ENCODE results near the gene TNFRSF8. TPM values are rescaled to one million over a fixed set of nuclear protein-coding genes. Genes with fewer than 3 reads are reported as not detected.

TNFRSF8 gene
- total and polyA plus RNA-seq, 10 donors, result 1.3 to 7.6 (median 2.0) TPM

- TF ChIP-seq POLR2AphosphoS5 (IDR thresholded peaks at IDR 0.05) (no peak), CTCF (IDR thresholded peaks at IDR 0.05 in 8 of 11, conservative IDR thresholded peaks at IDR 0.05 in 3 of 11) (no peak), POLR2A (IDR thresholded peaks at IDR 0.05) (no peak)
- H3K4me3 ChIP-seq, result no peak overlapping the region
- no peaks in the 10 kb centered on the region for H3K36me3 ChIP-seq
- DNase-seq, result peak; percentile 9
- H3K4me1 ChIP-seq, result peaks cover 5 to 64% (median 25%) of the 10 kb centered on the region in 6 donors
- intact Hi-C loops (cut with DNase I; ENCODE audit: low total_unique reads), result no loop called here
- H3K27ac ChIP-seq, result no peak overlapping the region
- H3K9me3 ChIP-seq, result no peaks in the 10 kb centered on the region
- WGBS, 5 donors, result 77 to 83% (median 79%) methylated on average over 7 to 8 of the region's 8 CpGs
- H3K27me3 ChIP-seq (replicated peaks in 1 of 7), result no peaks in the 10 kb centered on the region
Observed at GRCh38 chr1:12136916-12137610, 74.0 kb downstream of the TNFRSF8 start.

GRCh38 chr1:12138196-12139168 is 75.4 kb downstream of the TNFRSF8 start:
- Histone ChIP-seq H3K27me3 (replicated peaks in 1 of 7) (no peaks in the 10 kb centered on the region), H3K4me3 (no peak overlapping the region), H3K4me1 (peaks cover 6 to 64% (median 26%) of the 10 kb centered on the region in 6 donors), H3K27ac (no peak overlapping the region), H3K36me3 (no peaks in the 10 kb centered on the region), H3K9me3 (no peaks in the 10 kb centered on the region)
- no peak for TF ChIP-seq POLR2AphosphoS5 (IDR thresholded peaks at IDR 0.05)
- no peak for TF ChIP-seq POLR2A (IDR thresholded peaks at IDR 0.05)
- TF ChIP-seq CTCF (IDR thresholded peaks at IDR 0.05 in 8 of 11, conservative IDR thresholded peaks at IDR 0.05 in 3 of 11), result no peak
- peak; percentile 76 for DNase-seq
- WGBS, 5 donors, result 81 to 85% (median 83%) methylated on average over 30 to 31 of the region's 31 CpGs
- intact Hi-C loops (cut with DNase I; ENCODE audit: low total_unique reads), result no loop called here

GRCh38 chr1:12140016-12140415 is 76.9 kb downstream of the TNFRSF8 start:
- no peak for TF ChIP-seq POLR2AphosphoS5 (IDR thresholded peaks at IDR 0.05)
- no peak for TF ChIP-seq CTCF (IDR thresholded peaks at IDR 0.05 in 8 of 11, conservative IDR thresholded peaks at IDR 0.05 in 3 of 11)
- no peak for TF ChIP-seq POLR2A (IDR thresholded peaks at IDR 0.05)
- 79 to 93% (median 90%) methylated on average over 2 to 4 of the region's 4 CpGs for WGBS, 5 donors
- Histone ChIP-seq H3K4me1 (peaks cover 14 to 66% (median 39%) of the 10 kb centered on the region in 6 donors), H3K36me3 (no peaks in the 10 kb centered on the region), H3K27ac (peak overlapping the region in 3 of 8 donors; percentile 96 to 99 (median 97)), H3K9me3 (no peaks in the 10 kb centered on the region), H3K4me3 (no peak overlapping the region), H3K27me3 (replicated peaks in 1 of 7) (no peaks in the 10 kb centered on the region)
- intact Hi-C loops (cut with DNase I; ENCODE audit: low total_unique reads), result no loop called here
- DNase-seq, result peak; percentile 64

Measured in spleen (tissue), 11 donors.